ENCODE results near the gene CEP19.

DNA sequence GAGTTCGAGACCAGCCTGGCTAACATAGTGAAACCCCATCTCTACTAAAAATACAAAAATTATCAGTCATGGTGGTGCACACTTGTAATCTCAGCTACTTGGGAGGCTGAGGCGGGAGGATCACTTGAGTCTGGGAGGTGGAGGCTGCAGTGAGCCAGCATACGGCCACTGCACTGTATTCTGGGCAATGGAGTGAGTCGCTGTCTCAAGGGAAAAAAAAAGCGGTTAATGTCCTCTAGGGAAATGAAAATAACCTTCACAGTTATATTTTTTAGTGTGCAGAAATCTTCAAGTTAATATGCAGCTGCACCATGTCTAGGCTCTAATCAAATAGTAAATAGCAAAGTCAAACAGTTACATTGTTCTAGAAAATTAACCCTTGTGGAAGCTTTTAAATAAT is 14.8 kb downstream of the CEP19 start:
- TF ChIP-seq, protein P1, sequence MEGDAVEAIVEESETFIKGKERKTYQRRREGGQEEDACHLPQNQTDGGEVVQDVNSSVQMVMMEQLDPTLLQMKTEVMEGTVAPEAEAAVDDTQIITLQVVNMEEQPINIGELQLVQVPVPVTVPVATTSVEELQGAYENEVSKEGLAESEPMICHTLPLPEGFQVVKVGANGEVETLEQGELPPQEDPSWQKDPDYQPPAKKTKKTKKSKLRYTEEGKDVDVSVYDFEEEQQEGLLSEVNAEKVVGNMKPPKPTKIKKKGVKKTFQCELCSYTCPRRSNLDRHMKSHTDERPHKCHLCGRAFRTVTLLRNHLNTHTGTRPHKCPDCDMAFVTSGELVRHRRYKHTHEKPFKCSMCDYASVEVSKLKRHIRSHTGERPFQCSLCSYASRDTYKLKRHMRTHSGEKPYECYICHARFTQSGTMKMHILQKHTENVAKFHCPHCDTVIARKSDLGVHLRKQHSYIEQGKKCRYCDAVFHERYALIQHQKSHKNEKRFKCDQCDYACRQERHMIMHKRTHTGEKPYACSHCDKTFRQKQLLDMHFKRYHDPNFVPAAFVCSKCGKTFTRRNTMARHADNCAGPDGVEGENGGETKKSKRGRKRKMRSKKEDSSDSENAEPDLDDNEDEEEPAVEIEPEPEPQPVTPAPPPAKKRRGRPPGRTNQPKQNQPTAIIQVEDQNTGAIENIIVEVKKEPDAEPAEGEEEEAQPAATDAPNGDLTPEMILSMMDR (conservative IDR thresholded peaks at IDR 0.05; ENCODE audit: low read depth, low read length) = no peak
- TF ChIP-seq BHLHE40 (IDR thresholded peaks at IDR 0.05; ENCODE audit: low read depth, low read length) (no peak), POLR2A (IDR thresholded peaks at IDR 0.05; ENCODE audit: low read depth, low read length) (no peak), SMC3 (IDR thresholded peaks at IDR 0.05; ENCODE audit: low read depth, low read length) (no peak), MAZ (IDR thresholded peaks at IDR 0.05; ENCODE audit: borderline replicate concordance, low read depth, low read length) (no peak), RAD21 (IDR thresholded peaks at IDR 0.05; ENCODE audit: low read length) (no peak), MXI1 (IDR thresholded peaks at IDR 0.05; ENCODE audit: borderline replicate concordance, low read depth, low read length) (no peak), MAFK (IDR thresholded peaks at IDR 0.05; ENCODE audit: low read depth, low read length) (no peak), CHD1 (IDR thresholded peaks at IDR 0.05; ENCODE audit: low read depth, low read length) (no peak)
- TF ChIP-seq, protein P2, sequence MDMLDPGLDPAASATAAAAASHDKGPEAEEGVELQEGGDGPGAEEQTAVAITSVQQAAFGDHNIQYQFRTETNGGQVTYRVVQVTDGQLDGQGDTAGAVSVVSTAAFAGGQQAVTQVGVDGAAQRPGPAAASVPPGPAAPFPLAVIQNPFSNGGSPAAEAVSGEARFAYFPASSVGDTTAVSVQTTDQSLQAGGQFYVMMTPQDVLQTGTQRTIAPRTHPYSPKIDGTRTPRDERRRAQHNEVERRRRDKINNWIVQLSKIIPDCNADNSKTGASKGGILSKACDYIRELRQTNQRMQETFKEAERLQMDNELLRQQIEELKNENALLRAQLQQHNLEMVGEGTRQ (IDR thresholded peaks at IDR 0.05; ENCODE audit: low read depth, low read length) = no peak

All from IMR-90 (cell line).